Lower lobe of right lung (tissue), 2 donors: ENCODE data around the gene SFTPD. TPM values are rescaled to one million over a fixed set of nuclear protein-coding genes. Genes with fewer than 3 reads are reported as not detected.
A peak's percentile ranks its signal among the peaks of the same experiment; 100 is the strongest.
"Not testable (repeated sequence)": the region's sequence is repeated elsewhere in the genome, so short reads cannot be mapped to it uniquely, and the experiment has no call there.

Source experiments
- ATAC-seq, 2 donors: fragments of 200-7000 bp; cut with Tn5 transposase; one replicate each; pipeline ENCODE4 v1.9.1; 2020 to 2022; ENCODE audit warnings: mild to moderate bottlenecking in 2 of 2, moderate library complexity in 2 of 2
- DNase-seq: peaks from one replicate; pipeline ENCODE4 v3.0.0-alpha.2; 2020
- H3K27ac ChIP-seq: fragments of 200-600 bp; one replicate; pipeline ENCODE4 v1.8.0; 2022
- H3K27me3 ChIP-seq: fragments of 200-600 bp; one replicate; pipeline ENCODE4 v1.8.0; 2022; ENCODE audit warnings: low read depth
- H3K36me3 ChIP-seq: fragments of 200-600 bp; one replicate; pipeline ENCODE4 v1.8.0; 2022; ENCODE audit warnings: mild to moderate bottlenecking
- H3K4me1 ChIP-seq: fragments of 200-600 bp; one replicate; pipeline ENCODE4 v1.8.0; 2022
- H3K4me3 ChIP-seq: fragments of 200-600 bp; one replicate; pipeline ENCODE4 v1.8.0; 2022; ENCODE audit warnings: mild to moderate bottlenecking
- H3K9me3 ChIP-seq: fragments of 200-600 bp; one replicate; pipeline ENCODE4 v1.8.0; 2022
- intact Hi-C: fragments of 100-400 bp; cut with DNase I; formaldehyde crosslinking; loops from one replicate; pipeline ENCODE4 v1.11.0; 2022
- total RNA-seq: library from RNA; stranded (reverse); fragmentation: NEBNext Ultra II Directional; extraction: Animal tissue kit (Norgen Biotek cat#: 25700); gene quantifications from one replicate; pipeline ENCODE4 v1.2.1, GENCODE V29; 2021
- TF ChIP-seq, protein P1 (sequence below): fragments of 200-600 bp; IDR thresholded peaks from one replicate; pipeline ENCODE4 v1.8.0; 2022; ENCODE audit warnings: antibody characterized with exemption, mild to moderate bottlenecking
- donor health status: DM: no; HTN: yes; CAD: no; lungs with severe emphysema.

The SFTPD gene
- total RNA-seq, 1 donor from 2014 or later, result 630 TPM

DNA sequence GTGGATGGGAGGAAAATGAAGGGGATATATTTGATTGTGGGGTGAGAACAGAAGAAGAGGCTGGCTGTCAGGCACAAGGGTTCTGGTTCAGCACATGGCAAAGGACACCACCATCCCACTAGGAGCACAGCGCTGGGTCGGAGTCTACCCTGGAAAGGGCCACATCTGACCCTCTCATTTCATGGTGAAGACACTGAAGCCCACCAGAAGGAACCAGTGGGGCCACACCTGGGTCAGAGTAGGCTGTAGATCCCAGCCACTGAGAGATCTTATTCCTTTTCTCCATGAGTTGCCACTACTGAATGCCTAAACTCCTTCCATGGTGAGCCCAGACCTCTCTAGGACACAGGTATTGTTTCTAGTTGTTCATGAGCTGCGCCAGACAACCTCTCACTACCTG, 25.8 kb downstream of the SFTPD start:
- Histone ChIP-seq H3K27ac (no peak overlapping the region), H3K36me3 (peaks cover 7% of the 10 kb centered on the region), H3K4me1 (peaks cover 11% of the 10 kb centered on the region), H3K27me3 (no peaks in the 10 kb centered on the region), H3K4me3 (no peak overlapping the region), H3K9me3 (no peaks in the 10 kb centered on the region)
- intact Hi-C loops, result no loop called here
- TF ChIP-seq, protein P1, sequence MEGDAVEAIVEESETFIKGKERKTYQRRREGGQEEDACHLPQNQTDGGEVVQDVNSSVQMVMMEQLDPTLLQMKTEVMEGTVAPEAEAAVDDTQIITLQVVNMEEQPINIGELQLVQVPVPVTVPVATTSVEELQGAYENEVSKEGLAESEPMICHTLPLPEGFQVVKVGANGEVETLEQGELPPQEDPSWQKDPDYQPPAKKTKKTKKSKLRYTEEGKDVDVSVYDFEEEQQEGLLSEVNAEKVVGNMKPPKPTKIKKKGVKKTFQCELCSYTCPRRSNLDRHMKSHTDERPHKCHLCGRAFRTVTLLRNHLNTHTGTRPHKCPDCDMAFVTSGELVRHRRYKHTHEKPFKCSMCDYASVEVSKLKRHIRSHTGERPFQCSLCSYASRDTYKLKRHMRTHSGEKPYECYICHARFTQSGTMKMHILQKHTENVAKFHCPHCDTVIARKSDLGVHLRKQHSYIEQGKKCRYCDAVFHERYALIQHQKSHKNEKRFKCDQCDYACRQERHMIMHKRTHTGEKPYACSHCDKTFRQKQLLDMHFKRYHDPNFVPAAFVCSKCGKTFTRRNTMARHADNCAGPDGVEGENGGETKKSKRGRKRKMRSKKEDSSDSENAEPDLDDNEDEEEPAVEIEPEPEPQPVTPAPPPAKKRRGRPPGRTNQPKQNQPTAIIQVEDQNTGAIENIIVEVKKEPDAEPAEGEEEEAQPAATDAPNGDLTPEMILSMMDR, result no peak
- DNase-seq, result no peak
- no peak for ATAC-seq

- H3K36me3 ChIP-seq, intact Hi-C loops, ATAC-seq: not testable (repeated sequence)
Observed at GRCh38 chr10:79922011-79922412, 26.9 kb downstream of the SFTPD start.

GRCh38 chr10:79915838-79916237, 33.1 kb downstream of the SFTPD start:
- intact Hi-C loops, result not testable (repeated sequence)

More at GRCh38 chr10:79922011-79922412, 26.9 kb downstream of the SFTPD start:
- H3K9me3 ChIP-seq, H3K27ac ChIP-seq, H3K27me3 ChIP-seq, H3K4me1 ChIP-seq, H3K4me3 ChIP-seq, DNase-seq: not testable (repeated sequence)

DNA sequence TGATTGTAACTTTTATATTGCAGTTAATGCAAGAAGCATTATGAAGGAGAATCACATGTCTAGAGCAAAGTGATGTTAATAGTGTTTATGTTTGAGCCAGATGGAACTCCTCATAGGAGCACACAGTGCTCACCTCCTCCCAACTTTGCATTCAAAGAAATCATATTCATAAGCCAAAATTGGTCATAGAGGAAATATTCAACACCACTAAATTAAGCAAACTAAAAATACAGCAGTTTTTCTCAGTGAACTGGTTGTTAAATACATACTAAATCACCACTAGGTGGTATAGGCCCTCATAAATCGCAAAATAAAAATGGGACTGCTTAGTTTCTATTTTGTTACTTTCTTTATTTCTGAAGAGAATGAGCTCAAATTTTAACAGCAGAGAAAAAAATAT, 34.4 kb downstream of the SFTPD start:
- ATAC-seq, intact Hi-C loops, H3K36me3 ChIP-seq, H3K4me1 ChIP-seq, H3K4me3 ChIP-seq, H3K9me3 ChIP-seq, H3K27me3 ChIP-seq, H3K27ac ChIP-seq, DNase-seq: not testable (repeated sequence)

More at GRCh38 chr10:79915838-79916237, 33.1 kb downstream of the SFTPD start:
- H3K36me3 ChIP-seq, H3K27ac ChIP-seq, H3K4me1 ChIP-seq, ATAC-seq, H3K9me3 ChIP-seq, H3K27me3 ChIP-seq, DNase-seq, H3K4me3 ChIP-seq: not testable (repeated sequence)

DNA sequence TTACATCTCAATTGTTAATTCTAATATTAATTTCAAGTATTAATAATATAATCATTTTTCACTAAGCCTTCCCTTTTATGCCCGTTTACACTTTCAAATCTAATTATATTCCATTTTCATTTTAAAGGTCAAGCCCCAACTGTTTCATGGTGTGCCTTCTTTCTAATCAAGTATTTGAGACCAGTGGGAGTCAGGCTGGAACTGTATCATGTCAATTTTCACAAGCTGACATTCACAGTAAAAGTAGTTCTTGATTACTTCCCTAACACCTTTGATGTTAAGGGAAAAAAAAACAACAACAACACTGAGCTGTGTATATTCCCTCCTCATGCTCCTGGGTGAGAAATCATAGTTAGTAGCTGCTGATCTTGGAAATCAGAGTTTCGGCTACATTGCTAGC, 38.1 kb downstream of the SFTPD start:
- no peaks in the 10 kb centered on the region for H3K36me3 ChIP-seq
- ATAC-seq (no peak), DNase-seq (no peak)
- no peaks in the 10 kb centered on the region for H3K27me3 ChIP-seq
- no peaks in the 10 kb centered on the region for H3K4me1 ChIP-seq
- TF ChIP-seq, protein P1, result no peak
- H3K4me3 ChIP-seq, result peak overlapping the region; percentile 22
- no peak overlapping the region for H3K27ac ChIP-seq
- intact Hi-C loops, result no loop called here
- no peaks in the 10 kb centered on the region for H3K9me3 ChIP-seq

DNA sequence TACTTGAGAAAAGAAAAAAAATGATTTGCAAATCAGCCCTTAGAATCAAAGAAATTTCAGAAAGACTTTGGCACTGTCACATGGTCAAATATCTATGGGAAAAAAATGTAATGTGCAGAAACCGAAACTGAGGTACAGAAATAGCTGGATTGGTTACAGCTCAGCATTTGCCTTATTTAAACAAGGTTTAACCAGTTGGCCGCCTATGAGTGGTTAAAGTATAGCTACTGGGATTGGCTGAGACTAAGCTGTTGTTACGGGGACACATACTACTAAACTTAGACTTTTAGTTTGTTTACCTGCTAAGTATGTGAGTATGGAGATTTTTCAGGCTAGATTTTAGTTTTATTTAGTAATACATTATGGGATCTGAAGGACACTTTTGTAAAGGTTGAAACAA, 38.6 kb downstream of the SFTPD start:
- Histone ChIP-seq H3K9me3 (no peaks in the 10 kb centered on the region), H3K27ac (no peak overlapping the region), H3K4me3 (peak overlapping the region; percentile 22), H3K27me3 (no peaks in the 10 kb centered on the region), H3K36me3 (no peaks in the 10 kb centered on the region), H3K4me1 (peaks cover 2% of the 10 kb centered on the region)
- intact Hi-C loops, result no loop called here
- TF ChIP-seq, protein P1, result no peak
- ATAC-seq (peak; percentile 42 to 81), DNase-seq (no peak)

DNA sequence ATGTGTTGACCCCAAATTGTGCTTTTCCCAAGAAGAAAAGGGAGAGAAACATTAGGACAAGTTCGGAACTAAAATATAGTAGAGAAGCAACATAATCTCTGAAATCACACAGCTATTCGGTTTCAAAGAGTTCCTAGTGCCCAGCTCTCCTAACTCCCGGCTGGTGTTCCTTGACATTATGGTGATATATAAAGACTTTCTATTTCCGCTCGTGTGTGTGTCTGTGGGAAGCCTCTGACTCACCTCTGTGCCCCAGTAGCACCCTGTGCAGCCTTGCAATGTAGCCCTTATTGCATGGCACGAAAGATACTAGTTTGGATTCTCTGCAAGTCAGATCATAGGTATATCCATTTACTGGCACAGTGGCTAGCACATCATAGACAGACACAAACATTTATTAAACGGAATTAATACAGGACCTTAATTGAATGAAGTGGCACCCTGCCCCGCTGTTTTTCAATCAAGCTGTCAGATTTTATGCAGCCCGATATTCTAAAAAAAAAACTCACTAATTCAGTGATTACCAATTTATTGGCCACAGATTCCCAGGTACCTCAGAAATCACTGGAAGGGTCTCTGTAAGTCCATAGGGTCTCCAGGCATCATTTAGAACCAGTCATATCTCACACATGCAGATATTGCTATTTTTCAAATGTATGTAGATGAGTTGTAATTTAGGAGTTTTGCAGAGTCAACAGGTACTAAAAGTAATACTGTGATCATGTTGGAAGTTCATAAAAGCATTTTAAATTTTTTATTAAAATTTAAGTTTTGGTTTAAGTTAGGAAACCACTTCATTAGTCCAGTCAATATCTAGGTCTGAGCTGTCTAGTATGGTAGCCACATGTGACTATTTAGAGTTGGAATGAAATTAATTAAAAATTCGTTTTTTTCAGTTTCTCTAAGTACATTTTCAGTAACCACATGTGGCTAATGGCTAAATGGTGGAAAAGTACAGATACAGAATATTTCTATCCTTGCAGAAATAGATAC, 43.3 kb downstream of the SFTPD start:
- H3K9me3 ChIP-seq, result no peaks in the 10 kb centered on the region
- H3K36me3 ChIP-seq, result no peaks in the 10 kb centered on the region
- TF ChIP-seq, protein P1, result no peak
- intact Hi-C loops, result no loop called here
- H3K4me3 ChIP-seq, result peak overlapping the region; percentile 66
- peaks cover 16% of the 10 kb centered on the region for H3K4me1 ChIP-seq
- H3K27me3 ChIP-seq, result no peaks in the 10 kb centered on the region
- ATAC-seq (peak; percentile 56 to 73), DNase-seq (no peak)
- peak overlapping the region; percentile 79 for H3K27ac ChIP-seq
